ENCODE results near the gene PCDHGA12. TPM values are rescaled to one million over a fixed set of nuclear protein-coding genes. Genes with fewer than 3 reads are reported as not detected.
"Not testable (repeated sequence)": the region's sequence is repeated elsewhere in the genome, so short reads cannot be mapped to it uniquely, and the experiment has no call there.

Gene PCDHGA12
- total RNA-seq, 1 donor from 2014 or later: 18.5 TPM

DNA sequence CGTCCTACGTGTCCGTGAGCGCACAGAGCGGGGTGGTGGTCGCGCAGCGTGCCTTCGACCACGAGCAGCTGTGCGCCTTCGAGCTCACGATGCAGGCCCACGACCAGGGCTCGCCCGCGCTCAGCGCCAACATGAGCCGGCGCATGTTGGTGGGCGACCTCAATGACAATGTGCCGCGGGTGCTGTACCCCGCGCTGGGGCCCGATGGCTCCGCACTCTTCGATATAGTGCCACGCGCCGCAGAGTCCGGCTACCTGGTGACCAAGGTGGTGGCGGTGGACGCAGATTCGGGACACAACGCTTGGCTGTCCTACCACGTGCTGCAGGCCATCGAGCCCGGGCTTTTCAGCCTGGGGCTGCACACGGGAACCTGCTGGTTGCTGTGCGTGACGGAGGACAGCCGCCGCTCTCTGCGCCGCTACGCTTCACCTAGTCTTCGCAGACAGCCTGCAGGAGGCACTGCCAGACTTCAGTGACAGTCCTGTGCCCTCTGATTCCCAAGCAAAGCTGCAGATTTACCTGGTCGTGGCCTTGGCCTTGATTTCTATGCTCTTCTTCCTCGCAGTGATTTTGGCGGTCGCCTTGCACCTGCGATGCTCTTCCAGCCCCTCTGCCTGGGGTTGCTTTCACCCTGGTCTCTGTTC, 2.4 kb upstream of the PCDHGA12 start:
- H3K27me3 ChIP-seq: no peaks in the 10 kb centered on the region
- no peak overlapping the region for H3K27ac ChIP-seq
- H3K4me3 ChIP-seq: peak overlapping the region in 1 of 2 donors; percentile 35
- DNase-seq (ENCODE audit: low spot score in 2 of 2): no peak
- TF ChIP-seq, protein P1, sequence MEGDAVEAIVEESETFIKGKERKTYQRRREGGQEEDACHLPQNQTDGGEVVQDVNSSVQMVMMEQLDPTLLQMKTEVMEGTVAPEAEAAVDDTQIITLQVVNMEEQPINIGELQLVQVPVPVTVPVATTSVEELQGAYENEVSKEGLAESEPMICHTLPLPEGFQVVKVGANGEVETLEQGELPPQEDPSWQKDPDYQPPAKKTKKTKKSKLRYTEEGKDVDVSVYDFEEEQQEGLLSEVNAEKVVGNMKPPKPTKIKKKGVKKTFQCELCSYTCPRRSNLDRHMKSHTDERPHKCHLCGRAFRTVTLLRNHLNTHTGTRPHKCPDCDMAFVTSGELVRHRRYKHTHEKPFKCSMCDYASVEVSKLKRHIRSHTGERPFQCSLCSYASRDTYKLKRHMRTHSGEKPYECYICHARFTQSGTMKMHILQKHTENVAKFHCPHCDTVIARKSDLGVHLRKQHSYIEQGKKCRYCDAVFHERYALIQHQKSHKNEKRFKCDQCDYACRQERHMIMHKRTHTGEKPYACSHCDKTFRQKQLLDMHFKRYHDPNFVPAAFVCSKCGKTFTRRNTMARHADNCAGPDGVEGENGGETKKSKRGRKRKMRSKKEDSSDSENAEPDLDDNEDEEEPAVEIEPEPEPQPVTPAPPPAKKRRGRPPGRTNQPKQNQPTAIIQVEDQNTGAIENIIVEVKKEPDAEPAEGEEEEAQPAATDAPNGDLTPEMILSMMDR (IDR thresholded peaks at IDR 0.05): no peak
- intact Hi-C loops (cut with DNase I): no loop called here
- H3K9me3 ChIP-seq: peaks cover 97 to 100% of the 10 kb centered on the region in 2 donors
- H3K4me1 ChIP-seq: no peaks in the 10 kb centered on the region
- H3K36me3 ChIP-seq: peaks cover 0 to 3% of the 10 kb centered on the region in 2 donors

GRCh38 chr5:141431286-141431685, 979 bp downstream of the PCDHGA12 start:
- DNase-seq (ENCODE audit: low spot score in 2 of 2): no peak
- intact Hi-C loops (cut with DNase I): no loop called here
- H3K27ac ChIP-seq: no peak overlapping the region
- TF ChIP-seq, protein P1 (IDR thresholded peaks at IDR 0.05): no peak
- H3K4me1 ChIP-seq: no peaks in the 10 kb centered on the region
- H3K4me3 ChIP-seq: peak overlapping the region; percentile 39 to 50
- peaks cover 92 to 100% of the 10 kb centered on the region in 2 donors for H3K9me3 ChIP-seq
- H3K27me3 ChIP-seq: no peaks in the 10 kb centered on the region
- H3K36me3 ChIP-seq: no peaks in the 10 kb centered on the region

DNA sequence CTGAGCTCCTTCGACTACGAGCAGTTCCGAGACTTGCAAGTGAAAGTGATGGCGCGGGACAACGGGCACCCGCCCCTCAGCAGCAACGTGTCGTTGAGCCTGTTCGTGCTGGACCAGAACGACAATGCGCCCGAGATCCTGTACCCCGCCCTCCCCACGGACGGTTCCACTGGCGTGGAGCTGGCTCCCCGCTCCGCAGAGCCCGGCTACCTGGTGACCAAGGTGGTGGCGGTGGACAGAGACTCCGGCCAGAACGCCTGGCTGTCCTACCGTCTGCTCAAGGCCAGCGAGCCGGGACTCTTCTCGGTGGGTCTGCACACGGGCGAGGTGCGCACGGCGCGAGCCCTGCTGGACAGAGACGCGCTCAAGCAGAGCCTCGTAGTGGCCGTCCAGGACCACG, 2.0 kb downstream of the PCDHGA12 start:
- H3K36me3 ChIP-seq; H3K27ac ChIP-seq; DNase-seq (ENCODE audit: low spot score in 2 of 2); H3K27me3 ChIP-seq; intact Hi-C loops (cut with DNase I); H3K4me1 ChIP-seq: not testable (repeated sequence)
- Histone ChIP-seq H3K4me3 (peak overlapping the region in 1 of 2 donors; percentile 50), H3K9me3 (peaks cover 92 to 100% of the 10 kb centered on the region in 2 donors)

- intact Hi-C loops (cut with DNase I); H3K4me1 ChIP-seq; DNase-seq (ENCODE audit: low spot score in 2 of 2); H3K27me3 ChIP-seq; H3K4me3 ChIP-seq; H3K36me3 ChIP-seq; H3K27ac ChIP-seq: not testable (repeated sequence)
- H3K9me3 ChIP-seq: peaks cover 92 to 100% of the 10 kb centered on the region in 2 donors
Measured at GRCh38 chr5:141432726-141433125, 2.4 kb downstream of the PCDHGA12 start.

- peaks cover 89 to 100% of the 10 kb centered on the region in 2 donors for H3K9me3 ChIP-seq
- no peaks in the 10 kb centered on the region for H3K4me1 ChIP-seq
- H3K27ac ChIP-seq: no peak overlapping the region
- DNase-seq (ENCODE audit: low spot score in 2 of 2): no peak
- no peaks in the 10 kb centered on the region for H3K27me3 ChIP-seq
- intact Hi-C loops (cut with DNase I): no loop called here
- H3K36me3 ChIP-seq: peaks cover 0 to 2% of the 10 kb centered on the region in 2 donors
- no peak overlapping the region for H3K4me3 ChIP-seq
- TF ChIP-seq, protein P1 (IDR thresholded peaks at IDR 0.05): no peak
Measured at GRCh38 chr5:141434006-141434405, 3.7 kb downstream of the PCDHGA12 start.

- H3K4me3 ChIP-seq: no peak overlapping the region
- peaks cover 86 to 100% of the 10 kb centered on the region in 2 donors for H3K9me3 ChIP-seq
Measured at GRCh38 chr5:141437221-141437620, 6.9 kb downstream of the PCDHGA12 start.

More at GRCh38 chr5:141437221-141437620, 6.9 kb downstream of the PCDHGA12 start:
- H3K4me1 ChIP-seq: no peaks in the 10 kb centered on the region
- intact Hi-C loops (cut with DNase I): no loop called here
- DNase-seq (ENCODE audit: low spot score in 2 of 2): no peak
- no peaks in the 10 kb centered on the region for H3K27me3 ChIP-seq
- no peak overlapping the region for H3K27ac ChIP-seq
- H3K36me3 ChIP-seq: peaks cover 0 to 3% of the 10 kb centered on the region in 2 donors
- TF ChIP-seq, protein P1 (IDR thresholded peaks at IDR 0.05): no peak
